Esophagus squamous epithelium (tissue), 4 donors: ENCODE results near the gene TRAPPC5. TPM values are rescaled to one million over a fixed set of nuclear protein-coding genes. Genes with fewer than 3 reads are reported as not detected.

Source experiments
- total RNA-seq, 4 donors: library from RNA; depleted of rRNA; stranded (reverse); fragments of >200 nt; gene quantifications; one replicate each; pipeline ENCODE4 v1.1.0, GENCODE V29; 2016

Gene TRAPPC5
- total RNA-seq, 4 donors from 2014 or later: 52.3 to 91.5 (median 77.4) TPM

Other genes with a start within 250 kb of the TRAPPC5 start
- 1 to 10 TPM; 1.1 to 6.7 (median 4.1) TPM for gene PEX11G, start 191.8 kb upstream of the TRAPPC5 start, total RNA-seq
- gene ZNF358, start 164.7 kb upstream of the TRAPPC5 start, total RNA-seq: 10 to 100 TPM in 3 of 4 donors, 1 to 10 TPM in 1; 3.8 to 42.2 (median 19.5) TPM
- 10 to 100 TPM in 1 of 4 donors, 1 to 10 TPM in 3; 5.7 to 13.9 (median 7.8) TPM for gene MCOLN1, start 158.2 kb upstream of the TRAPPC5 start, total RNA-seq
- gene PNPLA6, start 145.1 kb upstream of the TRAPPC5 start, total RNA-seq: 10 to 100 TPM; 39.7 to 74.1 (median 50.1) TPM
- gene CAMSAP3, start 85.0 kb upstream of the TRAPPC5 start, total RNA-seq: 10 to 100 TPM in 2 of 4 donors, 1 to 10 TPM in 2; 9.3 to 45.5 (median 14.1) TPM
- gene XAB2, start 51.3 kb upstream of the TRAPPC5 start, total RNA-seq: 10 to 100 TPM; 20.3 to 34.1 (median 27.8) TPM
- 10 to 100 TPM; 22.9 to 43.1 (median 25.7) TPM for gene PET100, start 51.0 kb upstream of the TRAPPC5 start, total RNA-seq
- gene PCP2, start 47.1 kb upstream of the TRAPPC5 start, total RNA-seq: under 1 TPM in 2 of 4 donors, not detected in 2; 0.53 to 0.57 TPM
- 10 to 100 TPM; 44.7 to 76.6 (median 55.2) TPM for gene STXBP2, start 43.7 kb upstream of the TRAPPC5 start, total RNA-seq
- 10 to 100 TPM in 1 of 4 donors, not detected in 3; 28.1 TPM for gene RETN, start 11.8 kb upstream of the TRAPPC5 start, total RNA-seq
- gene MCEMP1, start 3.7 kb upstream of the TRAPPC5 start, total RNA-seq: under 1 TPM in 2 of 4 donors, not detected in 2; 0.29 to 0.97 TPM
- not detected for gene FCER2, start 21.3 kb downstream of the TRAPPC5 start, total RNA-seq
- 1 to 10 TPM in 2 of 4 donors, under 1 TPM in 1, not detected in 1; 0.18 to 3.2 (median 1.1) TPM for gene CLEC4G, start 51.3 kb downstream of the TRAPPC5 start, total RNA-seq
- 1 to 10 TPM in 2 of 4 donors, under 1 TPM in 1, not detected in 1; 0.40 to 4.9 (median 4.0) TPM for gene CD209, start 66.7 kb downstream of the TRAPPC5 start, total RNA-seq
- not detected for gene CLEC4M, start 82.4 kb downstream of the TRAPPC5 start, total RNA-seq
- gene EVI5L, start 149.4 kb downstream of the TRAPPC5 start, total RNA-seq: 10 to 100 TPM in 3 of 4 donors, 1 to 10 TPM in 1; 8.3 to 15.5 (median 11.9) TPM
- gene PRR36, start 193.6 kb downstream of the TRAPPC5 start, total RNA-seq: under 1 TPM in 2 of 4 donors, not detected in 2; 0.35 to 0.57 TPM
- 10 to 100 TPM in 2 of 4 donors, 1 to 10 TPM in 2; 7.6 to 17.0 (median 9.5) TPM for gene LRRC8E, start 207.7 kb downstream of the TRAPPC5 start, total RNA-seq
- gene MAP2K7, start 223.0 kb downstream of the TRAPPC5 start, total RNA-seq: 10 to 100 TPM in 3 of 4 donors, 1 to 10 TPM in 1; 8.6 to 17.3 (median 13.8) TPM
- not detected for gene TGFBR3L, start 234.0 kb downstream of the TRAPPC5 start, total RNA-seq
- gene SNAPC2, start 239.5 kb downstream of the TRAPPC5 start, total RNA-seq: 10 to 100 TPM in 1 of 4 donors, 1 to 10 TPM in 3; 6.2 to 10.9 (median 6.4) TPM
- 1 to 10 TPM in 1 of 4 donors, under 1 TPM in 2, not detected in 1; 0.35 to 2.7 (median 0.75) TPM for gene CTXN1, start 245.3 kb downstream of the TRAPPC5 start, total RNA-seq